Tibial artery (tissue), 4 donors: ENCODE results near the gene OSBPL2.

Source experiments
- DNase-seq, 2 donors: peaks; one replicate each; pipeline ENCODE4 v3.0.0-alpha.2; 2019
- H3K27ac ChIP-seq, 2 donors: fragments of 200-600 bp; sonication (generic) in 1 of 2; 1 replicate in 1 of 2; 2 replicates in 1 of 2; pipeline ENCODE4 v1.5.1; 2018 to 2019; ENCODE audit warnings: mild to moderate bottlenecking in 1 of 2
- H3K27me3 ChIP-seq, 2 donors: fragments of 200-600 bp; sonication (generic) in 1 of 2; one replicate each; pipeline versions ENCODE4 v1.5.1 to v1.6.0; 2016 to 2019
- H3K36me3 ChIP-seq, 3 donors: fragments of 200-600 bp; sonication (generic) in 2 of 3; one replicate each; pipeline ENCODE4 v1.5.1; 2016 to 2019; ENCODE audit warnings: mild to moderate bottlenecking in 2 of 3
- H3K4me1 ChIP-seq, 4 donors: fragments of 200-600 bp; sonication (generic) in 2 of 4; 1 replicate in 3 of 4; 2 replicates in 1 of 4; pipeline ENCODE4 v1.5.1; 2016 to 2019
- H3K4me3 ChIP-seq, 2 donors: fragments of 200-600 bp; sonication (generic) in 1 of 2; 1 replicate in 1 of 2; 2 replicates in 1 of 2; pipeline ENCODE4 v1.5.1; 2018 to 2019; ENCODE audit warnings: mild to moderate bottlenecking in 2 of 2
- H3K9me3 ChIP-seq, 3 donors: fragments of 200-600 bp; sonication (generic) in 1 of 3; one replicate each; pipeline ENCODE4 v1.5.1; 2016 to 2019
- intact Hi-C: fragments of 100-400 bp; cut with DNase I; formaldehyde crosslinking; loops from one replicate; pipeline ENCODE4 v1.15.0; 2023; ENCODE audit warnings: low total_unique reads
- TF ChIP-seq, protein P1 (sequence below), 2 experiments: fragments of 200-600 bp in 1 of 2; fragments of 450-650 bp in 1 of 2; IDR thresholded peaks; one replicate each; pipeline ENCODE4 v1.5.1; 2017 to 2019; ENCODE audit warnings: antibody characterized with exemption in 2 of 2, mild to moderate bottlenecking in 1 of 2, moderate library complexity in 1 of 2

The OSBPL2 gene

DNA sequence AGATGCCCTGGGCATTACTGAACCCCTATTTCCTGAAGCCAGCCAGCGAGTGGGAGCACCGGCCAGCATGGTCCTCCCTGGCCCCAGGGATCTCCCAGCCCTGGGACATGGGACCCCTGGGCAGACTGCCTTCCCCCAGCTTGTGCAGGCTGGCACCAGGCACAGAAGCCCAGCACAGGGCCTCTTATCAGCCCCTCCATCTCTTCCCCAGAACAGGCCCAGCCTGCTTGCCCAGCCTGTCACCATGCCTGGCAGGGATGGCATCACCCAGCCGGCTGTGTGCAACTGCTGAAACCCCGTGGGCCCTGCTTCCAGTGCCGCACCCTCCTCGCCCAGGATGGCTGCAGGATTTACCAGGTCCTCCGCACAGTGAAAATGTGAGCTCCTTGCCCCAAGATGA, 6.1 kb upstream of the OSBPL2 start:
- Histone ChIP-seq H3K27me3 (peaks cover 0 to 79% of the 10 kb centered on the region in 2 donors), H3K27ac (no peak overlapping the region), H3K4me3 (no peak overlapping the region), H3K36me3 (no peaks in the 10 kb centered on the region), H3K4me1 (no peaks in the 10 kb centered on the region), H3K9me3 (no peaks in the 10 kb centered on the region)
- DNase-seq = no peak
- intact Hi-C loops = loop anchor here (10.0 kb wide), 1 partner anchor 47 kb away; the partner anchor contains the start of gene MTG2
- TF ChIP-seq, protein P1, sequence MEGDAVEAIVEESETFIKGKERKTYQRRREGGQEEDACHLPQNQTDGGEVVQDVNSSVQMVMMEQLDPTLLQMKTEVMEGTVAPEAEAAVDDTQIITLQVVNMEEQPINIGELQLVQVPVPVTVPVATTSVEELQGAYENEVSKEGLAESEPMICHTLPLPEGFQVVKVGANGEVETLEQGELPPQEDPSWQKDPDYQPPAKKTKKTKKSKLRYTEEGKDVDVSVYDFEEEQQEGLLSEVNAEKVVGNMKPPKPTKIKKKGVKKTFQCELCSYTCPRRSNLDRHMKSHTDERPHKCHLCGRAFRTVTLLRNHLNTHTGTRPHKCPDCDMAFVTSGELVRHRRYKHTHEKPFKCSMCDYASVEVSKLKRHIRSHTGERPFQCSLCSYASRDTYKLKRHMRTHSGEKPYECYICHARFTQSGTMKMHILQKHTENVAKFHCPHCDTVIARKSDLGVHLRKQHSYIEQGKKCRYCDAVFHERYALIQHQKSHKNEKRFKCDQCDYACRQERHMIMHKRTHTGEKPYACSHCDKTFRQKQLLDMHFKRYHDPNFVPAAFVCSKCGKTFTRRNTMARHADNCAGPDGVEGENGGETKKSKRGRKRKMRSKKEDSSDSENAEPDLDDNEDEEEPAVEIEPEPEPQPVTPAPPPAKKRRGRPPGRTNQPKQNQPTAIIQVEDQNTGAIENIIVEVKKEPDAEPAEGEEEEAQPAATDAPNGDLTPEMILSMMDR (IDR thresholded peaks at IDR 0.05) = no peak

DNA sequence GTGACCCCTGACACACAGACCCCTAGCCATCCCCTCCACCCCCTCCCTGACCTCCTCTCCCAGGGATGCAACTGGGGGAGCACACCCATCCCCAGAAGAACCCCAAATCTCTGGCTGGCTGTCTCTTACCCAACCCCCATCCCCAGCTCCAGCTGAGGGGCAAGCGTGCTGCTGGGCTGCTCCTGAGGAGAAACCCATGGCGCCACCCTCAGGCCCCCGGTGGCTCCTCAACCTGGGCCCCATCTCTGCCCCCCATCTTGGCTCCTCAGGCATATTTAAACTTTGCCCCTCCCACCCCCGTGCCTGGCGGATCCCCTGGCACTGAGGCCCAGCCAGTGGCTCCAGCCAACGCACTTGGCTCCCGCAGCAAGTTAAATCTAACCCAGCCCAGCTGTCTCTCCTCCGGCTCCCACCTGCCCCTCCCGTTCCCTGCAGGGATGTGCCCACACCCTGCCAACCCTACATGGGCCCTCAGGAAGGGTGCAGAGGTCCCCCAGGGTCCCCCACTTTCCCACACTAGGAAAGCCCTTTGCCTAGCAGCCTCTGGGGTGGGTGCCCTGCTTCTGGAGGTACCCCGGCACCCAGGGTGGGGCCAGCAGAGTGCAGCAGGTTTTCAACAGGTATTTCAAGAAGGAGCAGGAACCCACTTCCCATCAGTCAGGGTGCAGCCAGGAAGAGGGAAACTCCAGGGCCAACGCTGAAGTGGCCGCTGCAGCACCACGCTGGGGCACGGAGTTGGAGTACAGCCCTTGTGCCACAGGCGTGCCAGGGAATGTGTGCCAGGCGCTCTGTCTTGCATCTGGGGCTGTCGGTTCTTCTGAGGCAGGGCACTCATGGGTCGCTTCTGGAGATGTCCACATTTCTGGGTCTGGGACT, 5.3 kb upstream of the OSBPL2 start:
- Histone ChIP-seq H3K9me3 (no peaks in the 10 kb centered on the region), H3K4me1 (peaks cover 0 to 7% (median 5%) of the 10 kb centered on the region in 4 donors), H3K27me3 (peaks cover 0 to 71% of the 10 kb centered on the region in 2 donors), H3K36me3 (no peaks in the 10 kb centered on the region), H3K4me3 (no peak overlapping the region), H3K27ac (no peak overlapping the region)
- no peak for DNase-seq
- intact Hi-C loops = loop anchor here (10.0 kb wide), 1 partner anchor 48 kb away; the partner anchor contains the start of gene MTG2
- TF ChIP-seq, protein P1 (IDR thresholded peaks at IDR 0.05) = no peak

GRCh38 chr20:62233684-62234083, 4.6 kb upstream of the OSBPL2 start:
- intact Hi-C loops = loop anchor here (10.0 kb wide), 1 partner anchor 49 kb away; the partner anchor contains the start of gene MTG2
- TF ChIP-seq, protein P1 (IDR thresholded peaks at IDR 0.05) = no peak
- no peak overlapping the region for H3K4me3 ChIP-seq
- H3K27ac ChIP-seq = no peak overlapping the region
- peaks cover 0 to 64% of the 10 kb centered on the region in 2 donors for H3K27me3 ChIP-seq
- peaks cover 0 to 7% (median 5%) of the 10 kb centered on the region in 4 donors for H3K4me1 ChIP-seq
- no peaks in the 10 kb centered on the region for H3K36me3 ChIP-seq
- H3K9me3 ChIP-seq = no peaks in the 10 kb centered on the region
- no peak for DNase-seq

- H3K27ac ChIP-seq = no peak overlapping the region
Measured at GRCh38 chr20:62234339-62234738, 4.0 kb upstream of the OSBPL2 start.

DNA sequence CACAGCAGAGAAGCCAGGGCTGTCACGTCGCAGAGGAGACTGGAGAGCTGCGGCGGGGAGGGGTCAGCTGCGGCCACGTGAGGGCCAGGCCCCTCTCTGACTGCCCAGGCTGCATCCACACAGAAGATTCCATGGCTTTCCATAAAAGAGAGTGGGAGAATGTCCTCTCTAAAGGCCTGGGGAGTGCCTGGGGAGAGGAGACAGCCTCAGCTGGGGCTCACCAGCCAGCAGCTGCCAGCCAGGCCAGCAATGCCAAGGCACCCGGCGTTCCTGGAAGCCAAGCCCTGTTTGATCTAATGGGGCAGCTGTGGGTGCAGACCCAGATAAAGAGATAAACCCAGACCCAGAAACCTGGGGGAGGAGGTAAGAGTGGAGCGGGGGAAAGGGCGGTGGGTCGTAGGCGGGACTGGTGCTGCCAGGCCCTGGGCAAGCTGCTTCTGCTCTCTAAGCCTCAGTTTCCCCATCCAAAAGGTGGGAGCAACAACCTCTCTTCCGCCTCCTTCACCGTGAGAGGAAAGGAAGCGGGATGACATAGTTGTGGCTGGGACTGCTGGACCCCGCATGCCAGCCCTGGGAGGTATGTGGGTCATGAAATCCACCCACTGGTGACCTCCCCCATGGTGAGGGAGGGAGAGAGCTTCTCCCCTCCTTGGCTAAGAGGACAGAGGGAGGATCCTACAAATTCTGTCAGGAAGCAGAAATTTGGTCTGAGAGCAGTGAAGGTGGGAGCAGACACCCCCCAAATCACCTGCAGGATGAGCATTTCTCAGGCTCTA, 3.1 kb upstream of the OSBPL2 start:
- Histone ChIP-seq H3K4me1 (peaks cover 0 to 22% (median 15%) of the 10 kb centered on the region in 4 donors), H3K27me3 (peaks cover 0 to 60% of the 10 kb centered on the region in 2 donors), H3K9me3 (no peaks in the 10 kb centered on the region), H3K4me3 (no peak overlapping the region), H3K27ac (no peak overlapping the region), H3K36me3 (no peaks in the 10 kb centered on the region)
- TF ChIP-seq, protein P1 (IDR thresholded peaks at IDR 0.05) = no peak
- intact Hi-C loops = loop anchor here (10.0 kb wide), 1 partner anchor 50 kb away; the partner anchor contains the start of gene MTG2
- no peak for DNase-seq

More at GRCh38 chr20:62234339-62234738, 4.0 kb upstream of the OSBPL2 start:
- H3K4me3 ChIP-seq = no peak overlapping the region
- H3K4me1 ChIP-seq = peaks cover 0 to 13% (median 9%) of the 10 kb centered on the region in 4 donors
- intact Hi-C loops = loop anchor here (10.0 kb wide), 1 partner anchor 50 kb away; the partner anchor contains the start of gene MTG2
- H3K9me3 ChIP-seq = no peaks in the 10 kb centered on the region
- peaks cover 0 to 60% of the 10 kb centered on the region in 2 donors for H3K27me3 ChIP-seq
- TF ChIP-seq, protein P1 (IDR thresholded peaks at IDR 0.05) = no peak
- no peaks in the 10 kb centered on the region for H3K36me3 ChIP-seq
- DNase-seq = no peak
